ENCODE results near the gene COX17. TPM values are rescaled to one million over a fixed set of nuclear protein-coding genes. Genes with fewer than 3 reads are reported as not detected.

Gene COX17
- polyA plus RNA-seq, 3 donors = 54.3 to 104 (median 78.3) TPM

- H3K27ac ChIP-seq (ENCODE audit: low read depth, low read length) = no peak overlapping the region
- WGBS, 3 donors = 72 to 76% (median 72%) methylated on average over 3 of the region's 3 CpGs
Observed at GRCh38 chr3:119631516-119631915, 45.7 kb downstream of the COX17 start.

GRCh38 chr3:119630880-119631329 lies 46.3 kb downstream of the COX17 start:
- 55 to 95% (median 64%) methylated on average over 7 of the region's 7 CpGs for WGBS, 3 donors
- no peak overlapping the region for H3K27ac ChIP-seq (ENCODE audit: low read depth, low read length)

- WGBS, 3 donors = 56 to 88% (median 60%) methylated on average over 8 of the region's 8 CpGs
- H3K27ac ChIP-seq (ENCODE audit: low read depth, low read length) = peak overlapping the region; percentile 72
Observed at GRCh38 chr3:119630128-119630879, 46.9 kb downstream of the COX17 start.

GRCh38 chr3:119628816-119629445 lies 48.3 kb downstream of the COX17 start:
- WGBS, 3 donors = 31 to 79% (median 52%) methylated on average over 1 of the region's 1 CpG
- H3K27ac ChIP-seq (ENCODE audit: low read depth, low read length) = no peak overlapping the region

GRCh38 chr3:119628390-119628789 lies 48.8 kb downstream of the COX17 start:
- no peak overlapping the region for H3K27ac ChIP-seq (ENCODE audit: low read depth, low read length)
- 62 to 87% (median 67%) methylated on average over 4 of the region's 4 CpGs for WGBS, 3 donors

- 44 to 71% (median 67%) methylated on average over 8 of the region's 8 CpGs for WGBS, 3 donors
Observed at GRCh38 chr3:119627461-119627860, 49.7 kb downstream of the COX17 start.

GRCh38 chr3:119626196-119626595 lies 51.0 kb downstream of the COX17 start:
- WGBS, 3 donors = 83 to 87% (median 87%) methylated on average over 1 of the region's 1 CpG
- no peak overlapping the region for H3K27ac ChIP-seq (ENCODE audit: low read depth, low read length)

More at GRCh38 chr3:119627461-119627860, 49.7 kb downstream of the COX17 start:
- no peak overlapping the region for H3K27ac ChIP-seq (ENCODE audit: low read depth, low read length)

GRCh38 chr3:119625451-119626153 lies 51.6 kb downstream of the COX17 start:
- H3K27ac ChIP-seq (ENCODE audit: low read depth, low read length) = no peak overlapping the region
- WGBS, 3 donors = 87 to 92% (median 89%) methylated on average over 8 of the region's 8 CpGs

GRCh38 chr3:119624002-119624720 lies 53.0 kb downstream of the COX17 start:
- no peak overlapping the region for H3K27ac ChIP-seq (ENCODE audit: low read depth, low read length)
- WGBS, 3 donors = 88 to 91% (median 90%) methylated on average over 9 of the region's 9 CpGs

- WGBS, 3 donors = 95 to 98% (median 95%) methylated on average over 5 of the region's 5 CpGs
- H3K27ac ChIP-seq (ENCODE audit: low read depth, low read length) = no peak overlapping the region
Observed at GRCh38 chr3:119620899-119621298, 56.3 kb downstream of the COX17 start.

Other genes with a start within 250 kb of the COX17 start
- 10 to 100 TPM; 11.4 to 20.4 (median 12.4) TPM for gene TMEM39A, start 213.8 kb downstream of the COX17 start, polyA plus RNA-seq
- gene POGLUT1, start 208.4 kb downstream of the COX17 start, polyA plus RNA-seq = 1 to 10 TPM; 4.9 to 7.6 (median 5.6) TPM
- gene TIMMDC1, start 178.9 kb downstream of the COX17 start, polyA plus RNA-seq = 10 to 100 TPM; 39.2 to 85.7 (median 76.3) TPM
- gene CD80, start 117.8 kb downstream of the COX17 start, polyA plus RNA-seq = under 1 TPM in 2 of 3 donors, not detected in 1; 0.06 to 0.14 TPM
- 1 to 10 TPM; 5.4 to 6.5 (median 6.5) TPM for gene ADPRH, start 97.9 kb downstream of the COX17 start, polyA plus RNA-seq
- 1 to 10 TPM; 1.0 to 5.8 (median 2.7) TPM for gene PLA1A, start 79.5 kb downstream of the COX17 start, polyA plus RNA-seq
- 1 to 10 TPM in 2 of 3 donors, under 1 TPM in 1; 0.87 to 4.5 (median 1.7) TPM for gene POPDC2, start 16.8 kb downstream of the COX17 start, polyA plus RNA-seq
- 1 to 10 TPM in 2 of 3 donors, under 1 TPM in 1; 0.85 to 5.0 (median 3.1) TPM for gene CFAP91, start 25.6 kb upstream of the COX17 start, polyA plus RNA-seq
- under 1 TPM in 1 of 3 donors, not detected in 2; 0.13 TPM for gene NR1I2, start 104.7 kb upstream of the COX17 start, polyA plus RNA-seq